Activated CD8-positive, alpha-beta memory T cell treated with anti-CD3 and anti-CD28 coated beads for 24 hours (primary cell): ENCODE data around the gene RPS28.
"Not testable (repeated sequence)": the region's sequence is repeated elsewhere in the genome, so short reads cannot be mapped to it uniquely, and the experiment has no call there.

ENCODE experiments used
- DNase-seq: peaks from one replicate; pipeline ENCODE4 v3.0.0-alpha.2; 2020

Gene RPS28

DNA sequence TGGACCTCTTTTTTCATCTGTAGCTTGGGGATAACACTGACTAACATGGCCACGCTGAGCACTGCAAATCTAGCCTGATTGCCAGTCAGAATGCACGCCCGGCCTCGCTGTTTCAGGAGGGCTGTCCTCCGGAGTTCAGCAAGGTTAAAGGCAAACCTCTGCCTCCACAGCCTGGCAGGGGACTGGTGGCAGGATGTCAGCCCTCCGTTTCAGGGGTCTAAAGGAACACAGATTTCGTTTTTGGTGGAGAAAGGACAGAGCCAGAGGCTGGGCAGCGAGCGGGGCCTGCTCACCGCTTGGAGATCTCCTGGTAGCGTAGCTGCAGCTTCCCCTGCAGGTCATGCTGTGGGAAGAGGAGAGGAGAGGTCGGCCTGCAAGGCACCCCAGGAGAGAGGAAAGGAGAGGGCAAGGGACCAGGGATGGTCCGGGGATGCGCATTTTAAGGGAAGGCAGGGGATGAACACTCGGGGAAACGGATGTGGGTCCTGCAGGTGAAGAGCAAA, 681 bp upstream of the RPS28 start:
- no peak for DNase-seq

DNA sequence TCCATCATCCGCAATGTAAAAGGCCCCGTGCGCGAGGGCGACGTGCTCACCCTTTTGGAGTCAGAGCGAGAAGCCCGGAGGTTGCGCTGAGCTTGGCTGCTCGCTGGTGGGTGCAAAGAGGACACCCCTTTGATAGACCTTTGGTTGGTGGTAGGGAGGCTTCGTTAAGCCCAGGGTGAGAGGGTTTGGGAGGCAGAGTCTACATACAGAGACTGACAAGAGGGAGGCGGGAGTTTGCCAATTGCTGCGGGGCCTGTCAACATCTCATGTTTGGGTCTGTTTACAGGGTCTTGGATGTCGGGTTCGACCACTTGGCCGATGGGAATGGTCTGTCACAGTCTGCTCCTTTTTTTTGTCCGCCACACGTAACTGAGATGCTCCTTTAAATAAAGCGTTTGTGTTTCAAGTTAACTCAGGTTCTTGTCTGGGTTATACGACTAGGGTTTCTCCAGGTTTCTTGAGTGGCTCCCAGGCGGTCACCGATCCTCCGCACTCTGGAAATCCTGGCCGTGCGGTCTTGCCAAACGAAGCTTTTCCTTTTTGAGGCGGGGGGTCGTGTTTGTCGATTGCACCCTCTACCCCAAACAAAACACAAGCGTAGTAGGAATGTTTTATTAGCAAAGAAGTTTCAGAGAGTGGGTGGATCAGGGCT, 816 bp downstream of the RPS28 start:
- no peak for DNase-seq

DNA sequence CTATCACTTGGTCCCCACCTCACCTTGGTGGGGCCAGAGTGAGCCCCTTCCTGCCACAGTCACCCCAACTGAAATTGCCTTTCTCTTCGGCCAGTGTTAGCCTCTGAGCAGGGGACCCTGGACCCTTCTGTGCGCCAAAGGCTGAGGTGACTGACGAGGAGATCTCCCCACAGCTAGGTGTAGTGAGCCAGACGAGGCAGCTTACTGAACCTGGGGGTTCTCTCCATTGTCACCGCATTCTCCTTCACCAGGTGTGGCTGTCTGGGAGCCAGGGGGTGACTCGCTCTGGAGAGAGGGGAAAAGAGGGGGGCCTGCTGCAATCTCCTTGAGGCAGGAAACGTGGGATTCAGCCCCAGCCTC, 1.3 kb downstream of the RPS28 start:
- no peak for DNase-seq

DNA sequence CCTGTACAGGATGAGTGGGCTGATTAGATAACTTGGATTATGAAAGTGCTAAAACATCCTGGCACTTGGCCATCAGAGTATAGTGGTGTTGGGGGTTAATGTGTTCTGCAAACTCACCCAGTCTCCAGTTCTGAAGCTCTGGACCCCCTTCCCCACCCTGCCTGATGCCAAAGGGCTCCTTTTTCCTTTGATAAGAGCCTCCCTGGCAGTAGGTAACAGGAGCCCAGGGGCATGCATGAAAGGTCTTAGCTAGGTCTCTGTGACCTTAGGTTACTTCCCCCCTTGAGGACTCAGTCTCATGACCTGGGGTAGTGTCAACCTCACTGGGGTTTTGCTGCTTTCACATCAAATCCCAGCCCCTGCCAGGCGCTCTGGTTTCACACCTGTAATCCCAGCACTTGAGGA, 2.5 kb downstream of the RPS28 start:
- peak; percentile 71 for DNase-seq

DNA sequence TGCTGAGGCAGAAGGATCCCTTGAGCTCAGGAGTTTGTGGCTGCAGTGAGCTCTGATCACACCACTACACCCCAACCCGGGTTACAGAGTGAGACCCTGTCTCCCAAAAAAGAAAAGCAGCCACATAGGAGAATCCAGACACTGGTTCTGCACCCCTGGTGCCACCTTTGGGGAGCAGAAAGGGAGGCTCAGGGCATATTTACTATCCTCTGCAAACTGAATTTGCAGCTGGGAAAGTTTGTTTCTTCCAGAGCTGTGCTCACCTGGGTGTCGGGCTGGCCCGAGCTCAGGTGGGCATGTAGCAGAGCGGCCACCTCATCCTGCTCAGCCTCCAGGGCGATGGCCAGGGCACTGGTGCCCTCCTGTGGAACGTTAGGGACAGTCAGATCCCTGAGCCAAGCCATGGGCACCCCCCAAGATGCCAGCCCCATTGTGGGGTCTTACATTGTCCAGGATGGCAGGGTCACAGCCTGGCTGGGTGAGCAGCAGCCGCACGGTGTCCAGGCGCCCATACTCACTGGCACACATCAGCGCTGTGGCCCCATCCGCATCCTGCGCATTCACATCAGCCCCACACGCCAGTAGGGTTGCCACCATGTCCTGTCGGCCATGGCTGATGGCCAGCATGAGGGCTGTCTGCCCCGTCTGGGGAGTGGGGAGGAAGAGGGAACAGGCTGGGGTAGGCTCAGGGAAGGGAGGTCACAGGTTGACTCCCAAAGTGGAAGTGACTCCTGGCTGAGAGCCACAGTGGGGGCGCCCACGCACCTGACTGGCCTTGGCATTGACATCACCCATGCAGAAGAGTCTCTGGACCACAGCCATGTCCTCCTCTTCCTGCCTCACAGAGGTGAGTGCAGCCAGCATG, 3.1 kb downstream of the RPS28 start:
- peak; percentile 76 for DNase-seq

DNA sequence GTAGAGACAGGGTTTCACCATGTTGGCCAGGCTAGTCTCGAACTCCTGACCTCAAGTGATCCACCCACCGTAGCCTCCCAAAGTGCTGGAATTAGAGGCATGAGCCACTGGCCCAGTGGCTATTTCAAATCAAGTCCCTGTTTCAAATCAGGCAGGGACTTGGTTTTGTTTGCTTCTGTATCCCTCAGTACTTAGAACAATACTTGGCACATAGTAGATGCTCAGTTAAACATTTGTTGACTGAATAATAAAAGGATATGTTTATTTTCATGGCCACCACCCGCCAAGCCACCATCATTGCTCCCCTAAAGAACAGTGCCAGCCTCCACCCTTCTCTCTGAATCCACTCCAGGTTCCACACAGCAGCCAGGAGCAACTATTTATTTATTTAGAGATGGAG, 4.2 kb downstream of the RPS28 start:
- no peak for DNase-seq

DNA sequence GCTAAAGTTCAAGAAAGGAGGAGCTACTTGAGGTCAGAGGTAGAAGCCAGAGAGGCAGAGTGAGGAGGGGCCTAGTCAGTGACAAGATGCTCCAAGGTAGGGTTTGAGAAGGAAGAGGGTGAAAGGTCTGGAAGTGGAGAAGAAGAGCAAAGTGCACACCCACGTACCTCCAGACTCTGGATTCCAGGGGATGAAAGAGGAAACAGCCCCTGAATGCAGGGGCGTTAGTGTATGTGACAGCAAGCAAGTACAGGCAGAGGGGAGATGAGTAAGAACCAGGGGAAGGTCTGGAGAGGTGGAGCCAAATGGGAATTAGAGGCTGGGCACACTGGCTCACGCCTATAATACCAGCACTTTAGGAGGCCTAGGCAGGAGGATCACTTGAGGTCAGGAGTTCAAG, 8.7 kb downstream of the RPS28 start:
- no peak for DNase-seq

DNA sequence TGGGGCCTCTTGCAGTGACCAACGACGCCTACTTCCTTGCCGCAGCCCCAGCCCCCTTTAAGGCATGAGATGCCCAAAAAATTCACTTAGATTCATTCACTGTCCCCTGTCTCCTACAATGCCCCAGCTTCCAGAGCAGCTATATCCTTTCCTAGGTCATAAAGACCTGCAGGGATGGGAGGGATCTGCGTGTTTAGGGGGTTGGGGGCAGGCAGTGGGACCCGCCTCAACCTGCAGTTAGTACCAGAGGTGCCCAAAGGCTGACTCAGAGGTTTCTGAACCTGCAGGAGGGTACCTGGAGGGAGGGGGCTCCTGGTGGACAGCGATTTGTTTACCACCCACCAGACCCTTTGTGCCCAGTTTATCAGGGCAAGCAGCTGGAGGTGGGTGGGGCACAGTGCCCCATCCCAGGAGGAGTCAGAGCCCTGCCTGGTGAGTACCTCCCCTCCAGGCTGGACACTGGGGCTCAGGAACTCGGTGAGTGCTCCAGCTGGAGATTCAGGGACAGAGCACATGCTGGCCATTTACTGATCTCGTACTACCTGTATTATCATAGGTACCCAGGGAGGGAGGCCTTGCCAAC, 10.1 kb downstream of the RPS28 start:
- no peak for DNase-seq

DNA sequence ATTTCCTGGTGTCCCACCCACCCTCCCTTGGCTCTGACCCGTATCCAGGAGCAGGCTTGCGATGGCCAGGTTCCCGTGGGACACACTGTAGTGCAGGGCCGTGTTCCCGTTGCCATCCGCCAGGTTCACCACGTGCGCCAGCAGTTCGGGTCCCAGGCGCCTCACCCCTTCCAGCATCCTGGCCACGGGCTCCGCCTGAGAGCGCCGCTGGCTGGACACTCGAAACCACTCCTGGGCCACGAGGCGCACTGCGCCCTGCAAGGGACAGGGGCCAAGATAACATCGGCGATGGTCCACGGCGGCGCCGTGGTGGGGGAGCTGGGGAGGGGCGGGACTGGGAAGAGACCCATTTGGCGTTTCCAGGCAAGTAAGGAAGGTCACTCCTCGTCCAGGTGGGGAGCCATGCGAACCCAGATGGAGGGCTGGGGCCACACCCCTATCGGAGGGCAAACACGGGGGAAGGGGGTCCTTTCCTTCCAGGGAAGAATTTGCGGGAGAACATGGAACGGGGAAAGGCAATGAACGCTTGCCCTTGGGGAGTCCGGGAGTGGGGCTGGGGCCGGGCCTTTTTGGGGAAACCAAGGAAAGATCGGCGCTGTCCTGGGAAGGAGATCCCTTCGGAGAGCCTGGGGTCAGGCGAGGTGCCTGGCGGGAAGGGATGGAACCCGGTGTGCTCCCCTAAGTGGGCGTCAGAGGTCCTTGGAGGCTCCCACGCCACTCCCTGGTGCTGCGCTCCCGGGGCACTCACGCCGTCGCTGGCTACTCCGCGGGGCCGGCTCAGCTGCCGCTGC, 11.9 kb downstream of the RPS28 start:
- DNase-seq: no peak

DNA sequence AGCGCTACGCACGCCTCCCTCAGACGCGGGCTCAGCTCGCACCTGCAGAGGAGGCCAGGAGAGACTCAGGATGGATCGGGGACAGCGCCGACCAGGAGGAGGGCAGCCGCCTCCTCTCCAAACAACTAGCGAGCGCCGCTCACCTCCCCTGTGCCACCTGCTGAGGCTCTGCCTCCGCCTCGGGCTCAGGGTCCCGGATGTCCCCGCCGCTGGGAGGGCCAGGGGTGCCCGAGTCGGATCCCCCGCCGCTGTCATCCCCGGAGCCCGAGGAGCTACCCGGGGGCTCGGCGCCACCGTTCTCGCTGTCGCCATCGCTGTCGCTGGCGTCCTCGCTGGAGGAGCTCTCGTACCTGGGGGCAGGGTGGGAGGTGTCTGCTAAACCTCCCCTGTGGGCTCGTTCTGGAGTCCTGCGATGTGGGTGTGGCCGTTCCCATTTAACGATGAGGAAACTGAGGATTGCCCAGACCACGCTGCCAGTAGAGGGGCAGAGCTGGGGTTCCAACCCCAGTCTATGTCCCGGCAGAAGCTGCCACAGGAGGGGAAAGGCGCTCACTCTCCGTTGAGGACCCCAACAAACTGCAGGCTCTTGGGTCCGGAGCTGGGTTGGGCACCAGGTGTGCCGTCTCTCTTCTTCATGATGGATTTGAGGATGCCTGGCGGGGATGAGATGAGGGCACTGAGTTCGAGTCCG, 12.6 kb downstream of the RPS28 start:
- no peak for DNase-seq

DNA sequence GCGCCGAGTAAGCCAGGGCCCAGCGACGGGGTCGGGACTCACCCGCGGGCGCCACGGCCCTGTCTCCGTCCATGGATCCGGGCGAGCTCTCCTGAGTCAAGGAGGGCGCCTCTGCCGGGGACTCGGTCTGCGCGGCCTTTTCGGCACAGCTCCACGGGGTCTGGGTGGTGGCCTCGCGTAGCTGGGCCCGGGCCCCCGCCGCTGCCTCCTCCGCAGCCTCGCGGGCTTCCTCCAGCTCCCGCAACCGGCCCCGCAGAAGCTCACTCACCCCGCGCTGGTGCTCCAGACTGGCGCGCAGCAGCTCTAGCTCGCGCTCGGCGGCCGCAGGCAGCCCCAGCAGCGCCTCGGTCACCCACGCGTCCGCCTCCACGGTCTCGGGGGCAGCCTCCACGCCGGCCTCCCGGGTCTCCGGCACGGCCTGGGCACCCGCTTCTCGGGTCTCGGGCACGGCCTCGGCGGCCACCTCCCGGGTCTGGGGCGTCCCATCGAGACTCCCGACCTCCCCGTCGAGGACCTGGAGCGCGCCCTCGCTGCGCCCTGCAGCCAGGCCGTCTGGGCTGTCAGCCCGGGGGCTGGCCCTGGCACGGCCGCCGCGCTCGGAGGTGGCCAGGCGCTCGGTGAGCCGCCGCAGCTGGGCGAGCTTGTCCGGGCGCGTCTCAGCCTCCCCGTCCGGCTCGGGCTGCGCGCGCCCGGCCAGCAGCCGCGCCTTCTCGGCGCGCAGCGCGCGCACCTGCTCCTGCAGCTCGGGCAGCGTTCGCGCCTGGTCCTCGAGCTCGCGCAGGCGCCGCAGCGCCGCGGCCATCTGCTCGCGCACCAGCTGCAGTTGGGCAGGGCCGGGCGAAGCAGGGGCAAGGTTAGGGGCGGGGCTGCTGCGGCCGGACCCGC, 13.4 kb downstream of the RPS28 start:
- DNase-seq: peak; percentile 70

DNA sequence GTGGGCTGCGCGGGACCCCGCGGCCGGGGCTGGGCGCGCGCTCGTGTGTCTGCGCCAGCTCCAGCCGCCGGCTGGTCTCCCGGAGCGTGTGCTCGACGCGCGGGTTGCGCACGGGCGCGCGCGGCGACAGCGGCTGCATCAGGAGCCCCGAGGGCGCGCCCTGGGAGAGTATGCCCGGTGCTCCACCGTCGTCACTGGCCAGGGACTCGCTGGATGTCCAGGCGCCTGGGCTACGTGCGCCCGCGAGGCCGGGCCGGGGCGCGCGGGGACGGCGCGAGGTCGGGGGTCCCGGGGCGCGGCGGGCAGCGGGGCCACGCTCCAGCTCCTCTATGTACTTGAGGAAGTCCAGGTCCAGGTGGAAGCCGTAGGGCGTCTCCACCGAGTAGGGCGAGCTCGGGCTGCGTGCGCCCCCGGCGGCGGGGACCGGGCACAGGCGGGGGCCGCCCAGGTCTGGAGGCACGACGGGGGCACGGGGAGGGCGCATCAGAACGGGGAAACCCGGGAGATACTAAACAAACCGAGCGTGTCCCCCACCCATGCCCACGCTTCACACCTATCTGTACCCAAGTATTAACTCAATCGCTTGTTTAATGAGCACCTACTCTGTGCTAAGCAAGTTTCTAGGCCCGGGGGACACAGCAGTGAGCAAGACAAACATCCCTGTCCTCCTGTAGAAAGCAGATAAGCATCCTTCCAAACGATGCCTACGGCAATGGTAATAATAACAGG, 14.2 kb downstream of the RPS28 start:
- DNase-seq: peak; percentile 71

DNA sequence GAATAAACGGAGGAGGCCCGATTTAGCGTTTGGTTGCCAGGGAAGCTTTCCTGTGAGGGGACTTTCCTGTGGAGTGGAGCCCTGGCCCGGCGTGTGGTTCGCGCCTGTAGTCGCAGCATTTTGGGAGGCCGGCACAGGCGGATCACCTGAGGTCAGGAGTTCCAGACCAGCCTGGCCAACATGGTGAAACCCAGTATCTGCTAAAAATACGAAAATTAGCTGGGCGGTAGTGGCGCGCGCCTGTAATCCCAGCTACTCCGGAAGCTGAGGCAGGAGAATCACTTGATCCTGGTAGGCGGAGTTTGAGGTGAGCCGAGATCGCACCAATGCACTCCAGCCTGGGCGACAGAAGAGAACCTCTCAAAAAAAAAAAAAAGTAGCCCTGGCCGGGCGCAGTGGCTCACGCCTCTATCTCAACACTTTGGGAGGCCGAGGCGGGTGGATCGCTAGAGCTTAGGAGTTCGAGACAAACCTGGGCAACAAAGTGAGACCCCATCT, 14.8 kb downstream of the RPS28 start:
- DNase-seq: no peak

DNA sequence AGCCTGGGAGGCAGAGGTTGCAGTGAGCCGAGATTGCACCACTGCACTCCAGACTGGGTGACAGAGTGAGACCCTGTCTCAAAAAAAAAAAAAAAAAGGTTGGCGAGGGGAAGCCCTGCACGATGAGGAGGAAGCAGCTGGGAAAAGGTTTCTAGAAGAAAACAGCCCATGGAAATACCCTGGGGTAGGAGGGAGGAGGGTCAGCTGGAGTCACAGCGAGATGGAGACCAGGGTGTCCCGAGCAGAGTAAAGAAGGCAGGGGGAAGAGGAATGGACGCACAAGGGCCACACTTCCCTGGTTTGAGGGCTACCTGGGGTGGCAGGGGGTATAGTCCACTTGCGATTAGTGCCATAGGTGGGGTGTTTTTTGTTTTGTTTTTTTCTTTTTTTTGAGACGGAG, 15.4 kb downstream of the RPS28 start:
- no peak for DNase-seq

DNA sequence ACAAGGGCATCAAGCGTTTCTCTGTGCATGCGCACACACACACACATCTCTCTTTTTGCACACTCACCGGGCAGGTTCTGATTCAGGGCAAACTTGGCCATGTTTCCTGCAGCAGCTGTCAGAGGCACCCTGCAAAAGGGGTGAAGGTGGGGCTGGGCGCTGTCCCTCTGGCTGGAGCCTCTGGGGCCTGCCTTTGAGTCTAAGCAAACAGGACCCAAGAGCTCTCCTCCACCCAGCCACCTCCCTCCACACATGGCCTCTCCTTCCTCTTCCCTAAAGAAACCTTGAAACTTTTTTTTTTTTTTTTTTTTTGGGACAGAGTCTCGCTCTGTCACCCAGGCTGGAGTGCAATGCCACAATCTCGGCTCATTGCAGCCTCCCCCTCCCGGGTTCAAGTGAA, 16.4 kb downstream of the RPS28 start:
- DNase-seq: no peak

DNA sequence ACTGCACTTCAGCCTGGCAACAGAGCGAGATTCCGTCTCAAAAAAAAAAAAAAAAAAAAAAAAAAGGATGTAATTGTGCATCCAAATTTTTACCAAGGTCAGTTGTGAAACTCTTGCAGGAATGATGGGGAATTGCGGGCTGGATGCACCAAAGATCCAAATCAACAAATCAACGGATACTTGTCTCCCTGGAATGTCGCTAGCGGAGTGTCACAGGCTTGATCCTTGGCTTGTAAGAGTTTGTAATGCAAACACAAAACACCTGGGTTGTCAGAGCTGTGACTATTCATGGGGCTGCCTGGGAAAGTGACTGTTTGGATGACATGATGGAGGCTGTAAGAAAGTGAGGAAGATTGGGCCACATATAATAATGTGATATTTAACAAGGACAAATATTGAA, 17.5 kb downstream of the RPS28 start:
- no peak for DNase-seq

DNA sequence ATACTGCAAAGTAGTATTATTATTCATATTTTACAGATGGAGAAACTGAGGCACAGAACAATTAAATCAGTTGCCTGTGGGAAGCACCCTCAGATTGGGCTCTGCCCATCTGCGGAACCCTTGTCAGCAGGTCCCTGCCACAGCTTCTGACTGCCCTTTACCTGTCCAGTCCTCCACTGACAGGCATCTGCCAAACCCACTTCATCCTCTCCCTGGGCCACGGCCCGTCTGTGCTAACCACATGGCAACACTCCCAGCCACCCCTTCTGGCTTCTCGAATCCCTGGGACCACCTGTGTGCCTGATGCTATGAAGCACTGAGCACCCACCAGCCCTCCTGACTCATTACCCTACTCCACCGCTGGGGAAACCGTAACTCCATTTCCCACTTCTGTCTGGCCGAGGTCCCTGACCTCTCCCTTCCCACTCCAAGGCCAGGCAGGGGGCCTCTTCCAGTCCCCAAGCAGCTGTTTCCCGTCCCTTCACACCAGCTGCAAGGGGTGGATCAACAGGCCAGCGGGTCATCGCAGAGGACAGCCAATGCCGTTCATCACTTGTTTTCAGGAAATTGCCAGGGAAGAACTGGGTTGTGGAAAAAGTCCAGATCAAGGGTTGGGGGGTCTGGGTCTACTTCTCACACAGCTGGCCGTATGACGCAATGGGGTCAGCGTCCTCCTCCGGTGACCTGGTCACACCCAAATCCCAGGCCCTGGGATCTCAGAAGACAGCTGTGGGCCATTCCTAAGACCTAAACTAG, 19.2 kb downstream of the RPS28 start:
- no peak for DNase-seq

DNA sequence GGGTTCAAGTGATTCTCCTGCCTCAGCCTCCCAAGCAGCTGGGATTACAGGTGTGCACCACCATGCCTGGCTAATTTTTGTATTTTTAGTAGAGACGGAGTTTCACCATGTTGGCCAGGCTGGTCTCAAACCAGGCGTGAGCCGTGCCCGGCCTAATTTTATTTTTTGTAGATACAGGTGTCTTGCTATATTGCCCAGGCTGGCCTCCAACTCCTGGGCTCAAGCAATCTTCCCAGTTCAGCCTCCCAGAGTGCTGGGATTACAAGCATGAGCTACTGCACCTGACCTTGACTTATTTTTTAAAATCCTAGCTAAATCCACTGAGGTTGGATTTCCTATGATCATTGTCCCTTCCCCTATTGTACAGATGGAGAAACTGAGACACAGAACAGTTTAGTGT, 20.2 kb downstream of the RPS28 start:
- not testable (repeated sequence) for DNase-seq

DNA sequence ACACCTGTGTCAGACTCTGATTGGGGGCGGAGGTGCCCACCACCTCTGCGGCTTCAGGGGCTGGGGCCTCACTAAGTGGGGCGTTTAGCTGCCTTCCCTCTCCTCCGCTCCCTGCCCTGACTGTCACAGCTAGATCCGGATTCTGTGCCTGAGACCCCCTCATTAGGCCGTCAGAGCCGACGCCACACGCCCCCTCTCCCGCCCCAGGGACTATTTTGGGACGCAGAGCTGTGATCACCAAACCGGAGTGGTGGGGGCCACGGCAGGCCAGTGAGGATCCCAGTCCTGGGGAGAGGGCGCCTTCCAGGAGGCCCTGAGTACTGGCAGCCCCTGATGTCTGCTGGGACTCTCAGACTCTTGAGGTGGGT, 21.0 kb downstream of the RPS28 start:
- DNase-seq: no peak
